ENCODE data around the gene CHCHD6.

The CHCHD6 gene, protein sequence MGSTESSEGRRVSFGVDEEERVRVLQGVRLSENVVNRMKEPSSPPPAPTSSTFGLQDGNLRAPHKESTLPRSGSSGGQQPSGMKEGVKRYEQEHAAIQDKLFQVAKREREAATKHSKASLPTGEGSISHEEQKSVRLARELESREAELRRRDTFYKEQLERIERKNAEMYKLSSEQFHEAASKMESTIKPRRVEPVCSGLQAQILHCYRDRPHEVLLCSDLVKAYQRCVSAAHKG

DNA sequence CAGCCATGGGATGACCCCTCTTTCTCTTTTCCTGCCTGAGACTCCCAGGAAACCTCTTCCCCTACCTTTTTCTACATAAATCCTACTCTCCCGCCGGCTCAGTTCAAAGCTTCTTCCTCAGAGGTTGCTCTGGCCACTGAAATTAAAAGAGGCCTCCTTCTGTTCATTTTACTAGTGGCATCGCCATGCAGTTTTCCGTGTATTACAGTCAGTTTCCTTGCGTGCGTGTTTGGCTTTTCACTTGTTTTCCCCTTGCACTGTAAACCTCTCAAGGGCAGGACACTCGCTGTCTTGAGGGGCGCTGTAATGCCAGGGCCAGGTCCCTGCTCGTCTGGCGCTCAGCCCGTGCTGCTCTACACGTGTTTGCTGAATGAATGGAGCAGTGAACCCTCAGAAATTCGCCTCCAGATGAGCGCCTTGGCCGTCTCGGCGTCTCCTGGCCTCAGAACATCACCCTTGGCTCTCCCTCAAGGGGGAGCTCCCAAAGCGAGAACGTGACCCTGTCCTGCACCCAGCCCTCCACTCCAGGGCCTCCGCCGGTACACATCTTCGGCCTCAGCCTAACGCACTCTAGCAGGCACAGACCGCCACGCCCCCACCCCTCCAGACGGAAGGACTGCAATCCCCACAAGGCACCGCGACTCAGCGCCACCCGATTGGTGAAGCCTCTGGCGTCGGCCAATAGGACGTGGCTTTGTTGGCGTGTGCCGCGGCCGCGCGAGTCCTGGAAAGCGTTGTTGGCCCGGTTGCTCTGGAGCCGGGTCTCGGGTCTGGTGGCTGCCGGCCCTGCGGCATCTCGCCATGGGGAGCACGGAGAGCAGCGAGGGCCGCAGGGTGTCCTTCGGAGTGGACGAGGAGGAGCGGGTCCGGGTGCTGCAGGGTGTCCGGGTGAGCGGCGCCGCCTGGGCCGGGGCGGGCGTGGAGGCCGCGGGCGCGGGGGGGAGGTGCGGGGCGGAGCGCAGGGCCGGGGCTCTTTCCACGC is at the start of gene CHCHD6:
CHCHD6 (plus strand) TSS at position 729 of the 982 bp plus-strand sequence; CDS start at position 802, 73 bp downstream.
- no peak for FAIRE-seq

DNA sequence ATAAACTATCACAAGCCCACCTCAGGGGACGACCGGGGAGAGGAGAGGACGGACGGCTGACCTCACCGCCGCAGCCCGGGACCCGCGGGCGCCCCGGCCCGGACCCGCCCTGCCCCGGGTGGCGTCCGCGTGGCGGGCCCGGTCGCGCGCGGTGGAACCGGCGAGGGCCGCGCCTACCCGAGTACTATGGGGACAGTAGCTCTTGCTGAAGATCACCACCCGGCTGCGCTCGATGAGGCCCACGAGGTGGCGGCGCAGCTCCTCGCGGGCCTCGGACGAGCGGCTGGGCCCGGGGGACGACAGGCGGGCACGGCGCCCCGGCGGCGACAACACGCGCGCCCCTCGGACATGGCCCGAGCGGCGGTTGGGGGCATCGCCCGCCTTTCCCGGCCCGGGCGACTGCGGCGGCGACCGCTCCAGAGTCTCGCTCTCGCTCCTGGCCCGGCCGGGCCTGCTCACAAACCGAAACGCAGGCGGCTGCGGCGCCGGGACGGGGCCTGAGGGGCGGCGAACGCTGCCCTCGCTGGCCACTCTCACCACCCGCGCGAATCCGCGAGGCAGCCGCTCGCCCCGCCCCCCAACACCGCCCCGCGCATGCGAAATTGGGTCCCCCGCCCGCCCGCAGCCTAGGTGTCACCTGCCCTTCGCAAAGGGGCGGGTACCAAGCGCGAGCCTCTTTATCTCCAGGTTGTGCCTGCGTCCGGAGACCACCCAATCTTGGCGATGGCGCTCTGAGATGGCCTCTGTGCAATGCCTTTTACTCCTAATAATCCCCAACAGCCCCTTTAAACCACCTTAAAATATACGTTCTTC is 49.3 kb upstream of the CHCHD6 start, which contains the start of gene TXNRD3:
TXNRD3 (minus strand) TSS at position 554 of the 813 bp plus-strand sequence.
- no peak for FAIRE-seq

DNA sequence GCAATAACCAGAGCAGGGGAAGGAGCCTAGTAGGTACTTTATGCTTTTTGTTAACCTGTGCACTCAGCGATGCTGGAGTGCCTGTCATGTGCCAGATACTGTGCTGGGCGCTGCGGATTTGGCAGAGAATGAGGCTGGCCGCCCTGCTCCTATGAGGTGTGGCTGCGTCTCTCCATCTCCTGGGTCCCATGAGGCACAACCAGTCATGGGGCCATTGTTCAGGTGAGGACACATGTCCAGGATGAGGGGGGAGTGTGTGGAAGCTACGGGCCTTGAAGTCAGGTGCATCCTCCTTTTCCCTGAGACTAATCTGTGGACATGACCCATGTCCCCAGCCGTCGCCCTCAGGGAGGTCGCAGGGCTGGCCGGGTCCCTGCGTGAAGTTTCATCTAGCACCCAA is 48.2 kb upstream of the CHCHD6 start:
- FAIRE-seq, result no peak

DNA sequence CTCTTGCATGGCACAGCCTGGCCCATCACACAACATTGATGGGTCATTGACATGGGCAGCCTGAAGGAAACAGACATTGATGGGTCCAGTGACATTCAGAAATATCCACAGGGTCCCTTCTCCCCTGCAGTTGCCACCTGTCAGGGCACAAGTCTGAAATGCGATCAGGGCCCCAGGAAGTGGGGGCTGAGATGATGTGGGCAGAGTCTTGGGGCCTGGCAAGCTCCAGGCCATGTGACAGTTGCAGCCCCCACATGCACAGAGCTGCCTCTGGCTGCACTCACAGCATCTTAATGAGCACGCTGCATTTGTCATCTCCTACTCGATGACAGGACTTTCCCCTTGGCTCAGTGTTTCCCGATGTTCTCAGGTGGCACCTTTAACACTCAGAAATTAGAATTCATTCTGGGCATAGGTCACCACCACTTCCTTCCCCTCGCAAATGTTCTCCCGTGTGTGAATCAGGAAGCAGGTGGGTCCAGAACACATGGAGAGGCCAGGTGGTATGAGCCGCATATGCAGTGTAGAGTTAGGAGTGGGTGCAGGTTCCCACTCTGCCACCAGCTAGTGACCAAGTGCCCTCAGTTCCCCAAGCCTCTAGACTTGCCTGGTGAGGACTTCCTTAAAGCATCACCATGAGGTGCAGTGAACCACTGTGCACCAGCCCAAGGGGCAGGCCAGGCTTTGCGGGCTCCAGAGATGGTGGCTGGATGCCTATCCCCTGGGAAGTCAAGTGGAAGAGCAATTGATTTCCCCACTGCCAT is 47.5 kb upstream of the CHCHD6 start:
- FAIRE-seq, result no peak

DNA sequence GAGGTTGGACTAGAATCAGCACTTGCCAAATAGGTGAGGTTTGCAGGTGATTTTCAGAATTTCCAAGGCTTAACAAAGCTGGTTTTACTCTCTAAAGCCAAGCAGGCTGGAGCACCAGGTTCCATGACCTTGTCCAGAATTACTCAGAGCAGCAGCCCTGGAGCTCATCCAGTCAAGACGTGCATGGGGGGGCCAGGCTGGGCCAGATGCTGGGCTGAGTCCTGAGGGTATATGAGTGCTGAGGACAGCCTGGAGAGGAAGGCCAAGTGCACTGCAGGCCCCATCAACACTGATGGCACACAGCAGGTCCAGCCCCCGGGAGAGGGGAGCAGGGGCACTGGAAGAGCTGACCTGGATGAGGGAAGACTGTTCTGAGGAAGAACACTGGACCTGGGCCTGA is 46.1 kb upstream of the CHCHD6 start:
- FAIRE-seq, result no peak

DNA sequence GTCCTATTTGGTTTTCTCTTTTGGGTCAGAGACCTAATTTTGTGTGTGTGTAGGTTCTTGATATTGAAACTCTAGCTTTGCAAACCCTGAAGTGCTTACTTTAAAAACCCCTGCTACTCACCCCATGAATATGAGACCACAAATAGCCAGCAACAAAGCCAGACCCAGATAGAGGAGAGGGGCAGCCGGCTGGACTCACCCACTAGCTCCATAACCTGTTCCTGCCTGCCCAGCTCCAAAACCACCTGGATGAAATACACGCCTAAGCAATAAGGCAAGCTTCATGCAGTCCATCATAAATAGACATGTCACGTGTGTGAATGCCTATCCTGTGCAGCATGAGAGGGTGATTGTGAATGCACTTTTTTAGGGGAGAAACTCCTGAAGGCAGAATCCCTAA is 45.5 kb upstream of the CHCHD6 start:
- FAIRE-seq, result no peak

DNA sequence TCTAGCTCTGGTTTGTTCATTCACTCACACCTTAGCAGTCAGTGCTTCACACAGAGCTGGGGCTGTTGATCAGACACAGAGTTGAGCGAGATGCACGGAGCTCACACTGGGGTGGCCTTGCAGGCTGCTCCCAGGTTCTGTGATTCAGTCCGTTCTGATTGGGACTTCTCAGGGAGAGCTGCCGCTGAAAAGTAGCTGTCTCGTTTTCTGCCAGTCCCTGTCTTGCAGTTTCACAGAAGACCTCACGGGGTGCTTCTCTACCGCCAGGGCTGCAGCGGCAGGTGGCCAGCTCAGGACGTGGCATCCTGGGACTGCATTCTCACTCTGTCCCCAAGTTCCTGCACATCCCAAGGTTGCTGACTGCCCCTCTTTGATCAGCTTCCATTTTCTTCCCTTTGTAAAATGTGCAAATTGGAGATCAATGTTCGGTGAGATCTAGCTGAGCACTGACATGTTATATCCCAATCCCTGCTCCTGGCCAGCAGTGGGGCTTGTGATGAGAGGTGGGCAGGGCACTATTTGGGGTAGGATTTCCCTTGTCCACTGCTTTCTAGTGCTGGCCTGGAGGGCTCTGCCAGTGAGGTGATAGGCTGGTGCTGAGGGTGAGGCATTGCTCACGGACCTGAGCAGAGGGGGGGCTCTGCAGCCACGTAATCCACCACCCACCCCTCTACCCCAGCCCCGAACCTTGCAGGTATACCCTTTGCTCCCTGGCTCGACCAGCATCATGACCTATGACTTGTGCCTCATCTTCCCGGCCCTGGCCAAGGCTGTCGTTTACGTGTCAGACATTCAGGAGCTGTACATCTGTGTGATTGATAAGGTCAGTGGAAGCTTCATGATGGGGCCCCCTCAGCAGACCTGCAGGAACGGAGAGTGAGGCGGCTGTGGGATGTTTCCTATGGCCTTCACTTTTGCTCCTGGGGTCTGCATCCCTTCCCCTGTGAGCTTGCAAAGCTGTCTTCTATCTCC is 43.8 kb upstream of the CHCHD6 start:
- FAIRE-seq, result no peak

DNA sequence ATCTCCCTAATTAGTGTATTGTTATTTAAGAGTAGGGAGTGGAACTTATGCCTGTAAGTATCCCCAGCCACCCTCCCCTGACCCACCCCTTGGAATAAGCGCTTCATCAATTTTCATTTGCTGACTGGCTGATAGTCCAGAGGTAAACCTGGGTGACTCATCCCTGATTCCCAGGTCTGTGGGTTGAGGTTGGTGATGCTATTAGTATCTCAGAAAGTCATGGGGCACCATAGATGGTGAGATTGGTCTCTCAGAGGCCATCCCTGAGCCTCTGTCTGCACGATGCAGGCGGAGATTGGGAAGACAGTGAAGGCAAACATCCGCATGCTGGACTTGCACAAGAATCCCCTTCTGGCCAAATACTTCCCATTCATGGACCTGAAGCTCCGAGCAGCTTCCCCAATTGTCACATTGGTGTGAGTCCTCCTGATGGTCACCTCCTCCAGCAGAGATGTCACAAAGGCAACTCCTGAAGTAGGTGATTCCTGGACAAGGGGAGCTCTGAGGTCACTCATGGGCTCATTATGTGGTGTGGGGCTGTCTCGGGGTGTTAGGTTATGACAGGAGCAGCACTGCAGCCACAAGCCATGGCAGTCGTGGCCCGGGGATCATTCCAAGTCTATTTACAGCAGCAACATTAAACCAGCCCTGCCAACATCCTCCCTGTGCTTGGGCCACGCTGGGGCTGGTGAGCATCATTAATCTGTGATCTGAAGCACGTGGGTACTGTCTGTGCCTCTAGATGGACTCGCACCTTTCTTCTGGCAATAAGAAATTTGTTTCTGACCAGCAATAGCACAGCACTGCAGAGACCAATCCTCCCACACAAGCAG is 42.3 kb upstream of the CHCHD6 start:
- FAIRE-seq, result no peak

DNA sequence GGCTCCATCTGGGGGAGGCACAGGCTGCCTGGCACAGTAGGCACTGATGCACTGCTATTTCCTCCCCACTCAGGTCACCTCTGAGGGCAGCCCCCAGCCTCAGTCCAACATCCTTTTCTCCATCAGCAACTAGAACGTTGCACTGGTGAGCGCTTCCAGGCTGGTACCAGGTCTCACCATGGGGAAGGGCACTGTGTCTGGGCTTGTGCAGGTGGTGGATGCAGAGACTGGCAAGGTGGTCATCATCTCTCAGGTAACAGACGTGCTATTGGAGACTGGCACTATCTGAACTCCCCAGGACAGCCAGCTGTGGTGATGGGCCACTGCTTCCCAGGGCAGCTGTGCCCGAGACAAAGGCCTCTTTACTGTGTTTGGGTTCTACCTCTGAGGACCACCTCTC is 40.8 kb upstream of the CHCHD6 start:
- FAIRE-seq, result no peak

DNA sequence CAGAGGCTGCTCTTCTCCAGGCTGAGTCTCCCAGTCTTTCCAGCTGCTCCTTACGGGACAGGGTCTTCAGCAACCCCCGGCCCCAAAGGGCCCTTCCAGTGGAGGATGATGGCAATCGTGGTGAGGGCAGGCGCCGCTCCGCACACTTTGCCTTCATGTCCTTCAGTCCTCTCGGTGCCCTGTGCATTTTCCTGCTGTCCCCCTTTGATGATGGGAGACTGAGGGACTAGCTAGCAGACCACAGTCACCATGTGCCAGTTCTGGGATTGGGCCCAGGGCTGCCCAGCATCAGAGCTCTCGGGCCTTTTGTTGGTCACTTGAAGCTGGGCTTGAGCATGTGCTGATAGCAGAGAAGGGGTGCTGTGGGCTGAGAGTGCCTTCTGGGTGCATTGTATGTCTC is 40.3 kb upstream of the CHCHD6 start:
- no peak for FAIRE-seq

DNA sequence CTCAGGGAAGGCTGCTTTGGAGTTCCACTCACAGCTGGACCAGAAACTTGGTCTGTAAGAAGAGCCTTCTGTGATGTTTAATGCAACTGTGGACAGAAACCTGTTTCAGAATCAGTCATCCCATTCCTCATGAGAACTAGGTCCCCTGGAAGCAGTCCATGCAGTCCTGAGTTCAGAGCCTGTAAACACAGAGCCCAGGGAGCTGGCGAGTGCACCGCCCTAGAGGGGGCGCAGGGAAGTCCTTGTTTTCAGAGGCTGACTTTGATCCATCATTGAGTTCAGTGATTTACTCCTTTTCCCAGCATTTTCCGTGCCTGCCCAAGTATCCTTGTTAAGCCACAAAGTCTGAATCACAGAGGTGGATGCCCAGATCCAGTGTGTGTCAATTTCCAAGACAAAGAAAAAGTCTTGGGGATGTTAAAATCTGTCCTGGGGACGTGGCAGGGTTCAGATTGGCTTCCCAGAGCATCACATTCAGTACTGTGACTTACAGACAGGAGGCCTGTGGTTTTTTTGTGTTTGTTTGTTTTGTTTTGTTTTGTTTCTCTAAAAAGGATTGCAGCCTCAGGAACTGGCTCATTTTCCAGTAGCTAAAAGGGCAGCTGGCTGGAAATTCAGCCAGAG is 39.3 kb upstream of the CHCHD6 start:
- FAIRE-seq, result no peak

DNA sequence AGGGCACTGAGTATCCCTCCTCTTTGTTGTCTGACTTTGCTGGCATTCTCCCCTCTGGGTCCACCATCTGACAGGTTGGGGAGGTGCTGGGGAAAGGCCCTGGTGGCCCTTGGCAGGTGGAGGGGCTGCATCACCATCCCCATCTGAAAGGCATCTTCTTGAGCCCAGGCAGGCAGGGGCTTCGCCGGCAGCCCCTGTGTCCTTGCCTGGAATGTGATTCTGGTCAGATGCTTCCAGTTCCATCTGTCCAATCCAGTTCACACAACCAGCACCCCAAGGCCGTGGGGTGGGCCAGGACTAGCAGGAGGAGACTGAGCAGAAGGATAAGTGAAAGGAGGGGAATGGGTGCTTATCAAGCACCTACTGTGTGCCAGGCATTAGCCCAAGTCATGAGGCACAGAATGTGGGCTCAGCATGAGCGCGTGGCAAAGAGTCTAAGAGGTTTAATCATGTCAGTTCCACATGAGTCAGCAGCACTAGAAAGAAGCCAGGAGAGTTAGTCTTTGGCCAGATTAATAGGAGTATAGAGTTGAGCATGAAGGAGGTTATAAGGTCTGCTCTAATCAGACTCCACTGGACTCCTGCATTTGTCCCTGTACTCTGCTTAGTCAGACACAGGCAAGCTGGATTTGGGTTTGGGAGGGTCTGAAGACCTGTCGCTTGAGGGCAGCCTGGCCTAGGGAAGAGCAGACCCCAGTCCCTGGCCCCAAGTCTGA is 38.7 kb upstream of the CHCHD6 start:
- no peak for FAIRE-seq

DNA sequence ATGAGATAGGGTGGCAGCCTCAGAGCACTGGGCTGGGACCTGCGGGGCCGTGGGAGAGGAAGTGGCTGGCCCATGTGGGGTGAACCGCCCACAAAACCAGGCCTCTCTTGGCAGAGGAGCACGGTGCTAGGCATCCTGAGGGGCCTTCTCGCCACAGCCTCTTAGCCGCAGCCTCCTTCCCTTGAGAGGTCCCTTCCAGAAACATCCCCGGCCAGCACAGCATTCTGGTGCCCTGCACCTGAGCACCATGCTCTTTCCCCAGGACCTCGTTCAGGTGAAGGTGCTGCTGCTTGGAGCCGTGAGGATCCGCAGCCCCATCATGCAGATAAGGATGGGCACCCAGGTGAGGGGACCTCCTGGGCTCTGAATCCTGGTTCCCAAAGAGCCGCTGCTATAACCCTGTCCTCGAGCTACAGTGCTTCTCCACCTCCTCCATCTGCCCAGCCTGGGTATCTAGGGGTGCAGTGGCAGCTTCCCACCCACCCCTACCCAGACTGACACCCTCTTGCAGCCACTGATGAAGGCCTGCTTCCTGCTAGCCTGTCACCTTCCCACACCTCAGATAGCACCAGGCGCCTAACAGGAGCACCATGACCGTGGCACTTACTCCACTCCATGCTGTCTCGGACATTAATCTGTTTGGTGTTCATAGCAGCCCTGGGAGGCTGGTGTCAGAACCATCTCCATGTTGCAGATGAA is 37.9 kb upstream of the CHCHD6 start:
- no peak for FAIRE-seq

DNA sequence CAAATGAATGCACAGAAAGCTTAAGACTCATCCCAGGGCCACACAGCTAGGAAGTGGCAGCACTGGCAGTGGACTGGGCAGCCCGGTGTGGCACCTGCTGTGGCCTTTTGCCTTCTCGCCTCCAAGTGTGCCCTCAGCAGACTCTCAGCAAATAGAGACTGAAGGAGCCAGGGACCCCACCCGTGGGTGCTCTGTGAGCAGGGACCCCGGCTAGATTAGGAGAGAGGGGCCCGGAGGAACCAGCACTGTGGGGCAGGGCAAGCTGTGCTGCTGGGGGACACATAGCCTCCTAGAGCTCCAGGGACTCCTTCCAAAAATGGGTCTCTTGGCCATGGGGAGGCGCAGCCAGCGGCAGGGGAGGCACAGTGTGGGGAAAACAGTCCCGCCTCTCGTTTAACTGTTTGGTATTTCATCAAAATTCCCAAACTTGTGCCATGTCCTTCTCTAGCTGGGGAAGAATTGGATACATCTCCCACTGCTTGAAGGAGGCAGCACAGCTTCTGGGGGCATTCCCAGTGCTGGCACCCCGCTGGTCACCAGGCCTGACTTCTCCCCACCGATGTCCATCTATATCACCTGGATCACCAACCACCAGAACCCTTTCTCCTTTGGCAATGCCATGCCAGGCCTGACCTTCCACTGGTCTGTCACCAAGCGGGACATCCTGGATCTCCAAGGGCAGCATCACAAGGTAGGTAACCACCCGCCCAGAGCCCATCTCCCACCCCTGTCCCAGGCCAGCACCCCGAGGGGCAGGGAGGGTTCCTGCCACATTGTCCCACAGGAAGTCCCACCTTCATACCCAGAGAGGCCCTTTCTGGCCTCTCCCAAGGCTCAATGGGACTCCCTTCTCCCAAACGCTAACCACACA is 37.1 kb upstream of the CHCHD6 start:
- FAIRE-seq, result no peak

DNA sequence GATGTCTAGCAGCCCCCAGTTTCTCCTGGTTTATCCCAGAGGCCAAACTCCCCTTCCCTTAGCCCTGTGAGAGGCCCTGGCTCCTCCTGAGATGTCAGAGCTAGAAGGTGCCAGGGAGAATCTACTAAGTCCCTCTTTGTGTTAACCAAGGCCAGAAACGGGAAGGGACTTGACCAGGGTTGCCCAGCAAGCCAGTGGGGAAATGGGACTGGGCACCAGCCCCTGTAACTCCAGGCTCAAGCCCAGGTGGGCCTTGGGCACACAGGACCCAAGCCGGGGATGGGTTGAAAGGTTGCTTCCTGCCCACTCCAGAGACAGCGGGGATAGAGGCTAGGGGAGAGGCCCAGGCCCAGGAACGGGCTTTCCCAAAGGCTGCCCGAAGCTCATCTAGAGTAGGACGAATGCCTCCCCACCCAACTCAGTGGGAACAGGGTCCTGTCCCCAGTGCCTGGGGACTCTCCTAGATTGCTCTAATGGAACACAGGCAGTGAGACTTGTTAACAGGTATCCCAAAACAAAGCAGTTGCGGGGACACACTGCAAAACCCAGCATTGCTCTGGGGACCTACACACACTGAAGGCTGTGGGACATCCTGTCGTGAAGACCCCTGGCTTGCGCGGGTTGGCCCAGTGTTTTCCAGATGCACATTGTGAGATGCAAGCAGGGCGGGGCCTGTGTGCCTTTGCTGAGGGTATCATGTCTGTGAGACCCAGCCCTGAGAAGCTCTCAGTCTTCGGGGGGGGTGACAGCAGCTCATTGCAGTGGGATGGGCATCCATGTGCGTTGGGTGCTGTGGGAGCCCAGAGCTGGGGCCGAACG is 36.2 kb upstream of the CHCHD6 start:
- no peak for FAIRE-seq

Measured in colon (tissue), 2 donors.